ENCODE results near the gene PLCL2.
A peak's percentile ranks its signal among the peaks of the same experiment; 100 is the strongest.

Gene PLCL2

DNA sequence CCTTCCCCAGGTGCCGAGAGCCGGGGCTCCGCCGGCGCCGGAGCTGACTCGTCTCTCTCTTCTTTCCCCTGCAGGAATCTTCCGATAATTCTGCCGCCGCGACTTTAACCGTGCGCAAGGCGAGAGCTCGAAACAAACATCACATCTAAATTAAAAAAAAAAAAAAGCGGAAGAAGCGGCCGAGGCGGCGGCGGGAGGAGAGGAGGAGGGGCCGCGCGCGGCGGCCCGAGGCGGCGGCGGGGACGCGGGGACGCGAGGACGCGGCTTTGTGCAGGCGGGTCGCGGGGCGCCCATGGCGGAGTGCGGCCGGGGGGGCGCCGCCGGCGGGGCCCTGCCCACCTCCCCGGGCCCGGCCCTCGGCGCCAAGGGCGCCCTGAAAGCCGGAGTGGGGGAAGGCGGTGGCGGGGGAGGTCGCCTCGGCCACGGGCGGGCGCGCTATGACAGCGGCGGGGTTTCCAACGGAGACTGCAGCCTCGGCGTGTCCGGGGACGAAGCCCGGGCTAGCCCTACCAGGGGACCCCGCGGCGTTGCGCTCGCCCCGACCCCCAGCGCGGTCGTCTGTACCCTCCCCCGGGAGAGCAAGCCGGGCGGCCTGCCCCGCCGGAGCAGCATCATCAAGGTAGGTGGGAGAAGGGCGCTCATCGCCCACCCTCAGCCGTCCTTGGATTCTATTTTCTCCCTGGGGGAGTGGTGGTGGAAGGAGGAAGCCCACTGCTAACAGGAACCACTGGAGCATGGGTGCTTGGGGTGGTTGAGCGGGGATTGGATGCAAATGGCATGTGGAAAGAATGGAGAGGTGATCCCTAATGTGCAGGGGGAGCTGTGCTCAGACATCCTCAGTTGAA, at the start of gene PLCL2:
PLCL2 (plus strand) TSS at position 208 of the 845 bp plus-strand sequence; CDS start at position 293, 85 bp downstream.
- H3K4me3 ChIP-seq (ENCODE audit: low read depth, low read length), result peak within 1 kb of the TSS; percentile 53
- no peak for DNase-seq (ENCODE audit: low read depth)
- TF ChIP-seq, protein P1, sequence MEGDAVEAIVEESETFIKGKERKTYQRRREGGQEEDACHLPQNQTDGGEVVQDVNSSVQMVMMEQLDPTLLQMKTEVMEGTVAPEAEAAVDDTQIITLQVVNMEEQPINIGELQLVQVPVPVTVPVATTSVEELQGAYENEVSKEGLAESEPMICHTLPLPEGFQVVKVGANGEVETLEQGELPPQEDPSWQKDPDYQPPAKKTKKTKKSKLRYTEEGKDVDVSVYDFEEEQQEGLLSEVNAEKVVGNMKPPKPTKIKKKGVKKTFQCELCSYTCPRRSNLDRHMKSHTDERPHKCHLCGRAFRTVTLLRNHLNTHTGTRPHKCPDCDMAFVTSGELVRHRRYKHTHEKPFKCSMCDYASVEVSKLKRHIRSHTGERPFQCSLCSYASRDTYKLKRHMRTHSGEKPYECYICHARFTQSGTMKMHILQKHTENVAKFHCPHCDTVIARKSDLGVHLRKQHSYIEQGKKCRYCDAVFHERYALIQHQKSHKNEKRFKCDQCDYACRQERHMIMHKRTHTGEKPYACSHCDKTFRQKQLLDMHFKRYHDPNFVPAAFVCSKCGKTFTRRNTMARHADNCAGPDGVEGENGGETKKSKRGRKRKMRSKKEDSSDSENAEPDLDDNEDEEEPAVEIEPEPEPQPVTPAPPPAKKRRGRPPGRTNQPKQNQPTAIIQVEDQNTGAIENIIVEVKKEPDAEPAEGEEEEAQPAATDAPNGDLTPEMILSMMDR (IDR thresholded peaks at IDR 0.05; ENCODE audit: control insufficient read depth, extremely low read depth, insufficient read depth), result no peak

DNA sequence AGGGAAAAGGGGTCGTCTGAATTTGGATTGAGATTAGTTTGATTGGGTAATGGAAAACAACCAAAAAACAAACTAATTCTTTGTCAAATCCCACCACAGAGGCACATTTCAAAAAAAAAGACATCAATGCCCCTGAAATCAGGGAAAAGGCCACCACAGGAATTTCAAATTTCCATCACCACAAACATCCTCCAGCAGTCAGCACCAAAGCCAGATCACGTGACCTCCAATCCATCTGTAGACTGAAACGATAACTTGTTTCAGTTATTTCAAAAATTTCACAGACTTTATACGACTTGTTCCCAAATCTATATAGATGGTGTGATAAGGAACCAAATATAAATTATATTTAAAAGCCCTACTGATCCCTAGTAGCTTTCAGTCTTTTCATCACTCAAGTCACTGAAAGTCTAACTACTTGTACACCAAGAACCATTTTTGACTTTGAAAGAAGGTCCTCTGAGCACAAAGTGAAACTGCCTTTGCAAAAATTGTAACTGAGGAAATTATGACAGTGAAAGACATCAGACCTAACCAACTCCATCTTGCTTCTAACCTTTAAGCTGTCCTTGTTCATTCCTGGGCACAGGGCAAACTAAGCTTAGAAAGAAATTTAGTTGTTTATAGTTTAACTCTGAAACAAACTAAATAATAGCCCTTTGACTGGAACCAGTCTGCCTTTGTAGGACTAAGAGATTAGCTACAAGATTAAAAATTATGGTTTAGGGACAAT, 48.1 kb upstream of the PLCL2 start:
- no peak overlapping the region for H3K4me3 ChIP-seq (ENCODE audit: low read depth, low read length)
- TF ChIP-seq, protein P1 (IDR thresholded peaks at IDR 0.05; ENCODE audit: control insufficient read depth, extremely low read depth, insufficient read depth), result no peak

DNA sequence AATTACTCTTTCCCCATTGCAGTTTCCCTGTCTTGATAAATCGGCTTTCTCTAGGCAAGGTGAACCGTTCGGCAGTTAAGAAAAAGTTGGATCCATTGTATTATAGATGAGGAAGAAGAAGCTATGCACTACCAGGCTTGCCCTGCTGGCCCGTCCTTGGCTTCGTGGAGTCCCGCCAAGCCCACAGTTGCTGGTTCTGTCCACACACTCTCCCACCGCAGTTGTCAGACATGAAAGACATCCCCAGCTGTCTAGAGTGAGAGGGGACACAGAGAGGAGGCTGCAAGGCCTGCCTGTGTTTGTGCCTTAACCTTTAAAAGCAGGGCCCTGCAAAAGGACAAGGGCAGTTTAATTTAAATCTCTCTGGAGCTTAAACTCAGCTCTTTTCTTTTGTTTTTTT, 47.2 kb upstream of the PLCL2 start:
- no peak overlapping the region for H3K4me3 ChIP-seq (ENCODE audit: low read depth, low read length)
- DNase-seq (ENCODE audit: low read depth), result no peak
- TF ChIP-seq, protein P1 (IDR thresholded peaks at IDR 0.05; ENCODE audit: control insufficient read depth, extremely low read depth, insufficient read depth), result no peak

More for the DNA sequence above, 48.1 kb upstream of the PLCL2 start:
- DNase-seq (ENCODE audit: low read depth), result no peak

DNA sequence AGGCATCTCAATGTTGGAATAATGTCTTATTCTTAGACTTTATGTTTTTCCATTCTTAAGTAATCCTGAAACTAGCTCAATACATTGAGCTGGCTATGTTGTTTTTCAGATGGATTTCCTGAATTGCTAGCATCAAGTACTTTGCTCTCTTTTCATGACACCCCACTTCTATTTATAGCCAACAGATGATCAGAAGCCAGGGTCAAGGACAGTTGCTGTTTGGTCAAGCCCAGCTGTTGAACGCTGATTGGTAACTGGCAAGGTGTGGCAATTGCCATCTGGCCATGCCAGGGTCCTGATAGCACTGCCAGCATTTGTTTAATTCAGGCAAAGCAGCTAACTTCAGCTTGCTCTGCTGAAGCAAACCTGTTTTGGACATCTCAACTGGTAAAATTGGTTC, 46.2 kb upstream of the PLCL2 start:
- TF ChIP-seq, protein P1 (IDR thresholded peaks at IDR 0.05; ENCODE audit: control insufficient read depth, extremely low read depth, insufficient read depth), result no peak
- H3K4me3 ChIP-seq (ENCODE audit: low read depth, low read length), result no peak overlapping the region
- DNase-seq (ENCODE audit: low read depth), result no peak

DNA sequence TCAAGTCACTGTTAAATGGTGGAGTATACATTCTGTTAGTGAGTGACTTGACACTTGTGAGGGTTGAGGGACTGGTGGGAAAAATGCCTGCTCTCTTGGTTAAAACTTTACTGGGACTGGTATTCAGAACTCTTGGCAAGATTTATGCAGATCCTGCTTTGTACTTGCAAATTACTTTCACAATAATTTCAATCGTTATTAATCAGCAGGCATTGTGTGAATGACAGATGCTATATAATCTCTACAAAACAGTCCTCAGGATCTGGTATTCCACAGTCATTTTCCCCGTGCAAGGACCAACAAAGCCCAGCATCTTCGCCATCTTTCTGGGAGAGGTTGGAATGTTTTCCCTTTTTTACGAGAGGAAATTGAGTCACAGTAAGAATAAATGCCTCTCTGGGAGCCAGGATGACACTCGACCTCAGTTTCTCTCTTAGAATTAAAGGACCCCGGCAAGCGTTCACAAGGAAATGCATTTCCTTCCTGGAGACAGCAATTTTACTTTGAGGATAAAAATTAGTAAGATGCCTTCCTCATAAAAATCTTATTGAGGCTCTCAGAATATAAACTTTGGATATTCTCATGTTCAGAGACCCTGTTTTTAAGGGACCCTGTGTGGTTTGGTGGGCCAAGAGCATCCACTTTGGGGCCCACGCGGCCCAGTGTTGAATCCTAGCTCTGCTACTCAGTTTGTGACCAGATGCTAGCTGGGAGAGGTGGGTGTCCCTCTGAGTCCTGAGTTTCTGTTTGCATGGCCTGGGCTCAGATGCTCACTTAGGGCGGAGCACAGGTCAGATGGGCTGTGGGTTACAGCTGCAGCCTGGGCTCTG, 45.3 kb upstream of the PLCL2 start:
- no peak for DNase-seq (ENCODE audit: low read depth)
- TF ChIP-seq, protein P1 (IDR thresholded peaks at IDR 0.05; ENCODE audit: control insufficient read depth, extremely low read depth, insufficient read depth), result no peak
- H3K4me3 ChIP-seq (ENCODE audit: low read depth, low read length), result no peak overlapping the region

DNA sequence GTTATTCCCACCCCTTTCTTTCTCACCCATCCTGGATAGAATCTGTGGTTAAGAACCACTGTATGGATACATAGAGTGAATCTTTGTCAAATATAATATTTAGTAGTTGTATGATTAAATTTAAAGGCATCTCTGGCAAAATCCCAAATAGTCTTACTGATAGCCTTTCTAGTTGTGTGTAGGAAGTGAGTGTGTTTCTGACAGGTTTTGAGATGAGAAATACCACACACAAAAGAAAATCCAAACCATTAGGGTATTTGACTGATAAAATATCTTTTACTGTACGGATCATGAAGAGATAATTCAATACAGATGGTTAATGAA, 44.7 kb upstream of the PLCL2 start:
- H3K4me3 ChIP-seq (ENCODE audit: low read depth, low read length), result no peak overlapping the region
- DNase-seq (ENCODE audit: low read depth), result no peak
- TF ChIP-seq, protein P1 (IDR thresholded peaks at IDR 0.05; ENCODE audit: control insufficient read depth, extremely low read depth, insufficient read depth), result no peak
